Right ventricle myocardium inferior (tissue), 1 donor: Measurements from ENCODE around the gene ZNF567. TPM values are rescaled to one million over a fixed set of nuclear protein-coding genes. Genes with fewer than 3 reads are reported as not detected.
A peak's percentile ranks its signal among the peaks of the same experiment; 100 is the strongest.
"Not testable (repeated sequence)": the region's sequence is repeated elsewhere in the genome, so short reads cannot be mapped to it uniquely, and the experiment has no call there.

Experiments
- ATAC-seq: fragments of 200-7000 bp; cut with Tn5 transposase; one replicate; pipeline ENCODE4 v1.9.1; 2020; ENCODE audit warnings: mild to moderate bottlenecking, moderate library complexity
- DNase-seq: peaks from one replicate; pipeline ENCODE4 v3.0.0; 2021; ENCODE audit errors: missing footprints
- intact Hi-C: fragments of 100-400 bp; cut with DNase I; formaldehyde crosslinking; loops from one replicate; pipeline ENCODE4 v1.11.0; 2022
- long read RNA-seq: library from polyadenylated mRNA; unstranded; transcript quantifications from one replicate; pipeline ENCODE4 v2.0.0, GENCODE V29; 2021
- total RNA-seq: library from RNA; stranded (reverse); fragmentation: NEBNext Ultra II Directional; extraction: Animal tissue kit (Norgen Biotek cat#: 25700); gene quantifications from one replicate; pipeline ENCODE4 v1.2.1, GENCODE V29; 2021
- donor health status: DM: no; HTN: yes; CAD: no; lungs with severe emphysema.

The ZNF567 gene
- 3.2 TPM for total RNA-seq
- long read RNA-seq, partial matches to known transcripts = 0 of 1 reads
- long read RNA-seq, other reads (novel, unspliced or antisense) = 1 of 1 reads

- intact Hi-C loops = loop anchor here (1.0 kb wide), 1 partner anchor 21 kb away; the partner anchor contains the start of gene ZNF461
- peak; percentile 99 for ATAC-seq
- DNase-seq = peak; percentile 98
These were observed at the start of gene ZNF567 for GRCh38 chr19:36687214-36688056. Gene ZNF567 (plus strand): TSS chr19:36687612. CDS start chr19:36694868, 7,256 bp downstream.

GRCh38 chr19:36638862-36639510 lies 48.4 kb upstream of the ZNF567 start:
- DNase-seq = no peak
- intact Hi-C loops = no loop called here

GRCh38 chr19:36646746-36647145 lies 40.7 kb upstream of the ZNF567 start:
- ATAC-seq (no peak), DNase-seq (no peak)
- intact Hi-C loops = no loop called here

More at GRCh38 chr19:36638862-36639510, 48.4 kb upstream of the ZNF567 start:
- ATAC-seq = no peak

GRCh38 chr19:36652958-36653357 lies 34.5 kb upstream of the ZNF567 start:
- intact Hi-C loops = no loop called here
- ATAC-seq (no peak), DNase-seq (no peak)

- DNase-seq (no peak), ATAC-seq (no peak)
- intact Hi-C loops = loop anchor here (1.0 to 10.0 kb wide), 2 partner anchors 21 to 91 kb away; partner anchors contain the start of genes ZNF529 and ZNF567
These were observed 21.6 kb upstream of the ZNF567 start for GRCh38 chr19:36665832-36666231.

- intact Hi-C loops = loop anchor here (10.0 kb wide), 1 partner anchor 94 kb away; the partner anchor contains the start of gene ZNF529
These were observed 18.8 kb upstream of the ZNF567 start for GRCh38 chr19:36668646-36669045.

GRCh38 chr19:36672368-36672767 lies 15.0 kb upstream of the ZNF567 start:
- no peak for DNase-seq
- intact Hi-C loops = no loop called here

More at GRCh38 chr19:36668646-36669045, 18.8 kb upstream of the ZNF567 start:
- DNase-seq (no peak), ATAC-seq (no peak)

GRCh38 chr19:36674201-36674600 lies 13.2 kb upstream of the ZNF567 start:
- intact Hi-C loops = no loop called here
- no peak for ATAC-seq
- no peak for DNase-seq

More at GRCh38 chr19:36672368-36672767, 15.0 kb upstream of the ZNF567 start:
- ATAC-seq = peak; percentile 51

- no peak for DNase-seq
- intact Hi-C loops = no loop called here
- ATAC-seq = no peak
These were observed 8.0 kb upstream of the ZNF567 start for GRCh38 chr19:36679455-36679854.

- ATAC-seq (no peak), DNase-seq (no peak)
- intact Hi-C loops = no loop called here
These were observed 1.6 kb upstream of the ZNF567 start for GRCh38 chr19:36685835-36686234.

- peak; percentile 11 for ATAC-seq
- intact Hi-C loops = loop anchor here (1.0 kb wide), 1 partner anchor 20 kb away; the partner anchor contains the start of gene ZNF461
- no peak for DNase-seq
These were observed 823 bp upstream of the ZNF567 start for GRCh38 chr19:36686365-36687213.

- ATAC-seq = no peak
- intact Hi-C loops = no loop called here
- DNase-seq = no peak
These were observed 646 bp downstream of the ZNF567 start for GRCh38 chr19:36688058-36688457.

GRCh38 chr19:36707134-36707533 lies 19.7 kb downstream of the ZNF567 start:
- intact Hi-C loops = no loop called here
- ATAC-seq = no peak
- DNase-seq = no peak

GRCh38 chr19:36709423-36709822 lies 22.0 kb downstream of the ZNF567 start:
- ATAC-seq = no peak
- intact Hi-C loops = no loop called here
- DNase-seq = no peak

GRCh38 chr19:36719687-36720556 lies 32.5 kb downstream of the ZNF567 start:
- intact Hi-C loops = no loop called here
- DNase-seq (no peak), ATAC-seq (no peak)

- DNase-seq, ATAC-seq, intact Hi-C loops: not testable (repeated sequence)
These were observed 48.8 kb downstream of the ZNF567 start for GRCh38 chr19:36736166-36736565.

- DNase-seq (no peak), ATAC-seq (no peak)
- intact Hi-C loops = loop anchor here (10.0 kb wide), 1 partner anchor 139 kb away; no protein-coding TSS in a partner anchor
These were observed 58.5 kb downstream of the ZNF567 start for GRCh38 chr19:36745870-36746269.

- no peak for DNase-seq
- intact Hi-C loops = loop anchor here (10.0 kb wide), 1 partner anchor 137 kb away; no protein-coding TSS in a partner anchor
- no peak for ATAC-seq
These were observed 60.3 kb downstream of the ZNF567 start for GRCh38 chr19:36747750-36748149.
